Hepatocyte (in vitro differentiated cells): ENCODE results near the gene SNX9. TPM values are rescaled to one million over a fixed set of nuclear protein-coding genes. Genes with fewer than 3 reads are reported as not detected.
A peak's percentile ranks its signal among the peaks of the same experiment; 100 is the strongest.

Experiments used
- DNase-seq: peaks from one replicate; pipeline ENCODE4 v3.0.0-alpha.2; 2016; ENCODE audit warnings: low spot score
- H2AFZ ChIP-seq: fragments of 200-600 bp; sonication (generic); 2 replicates; pipeline ENCODE4 v1.6.0; 2016; ENCODE audit warnings: antibody characterized with exemption, mild to moderate bottlenecking
- H3K27ac ChIP-seq: fragments of 200-600 bp; sonication (generic); 2 replicates; pipeline ENCODE4 v1.5.1; 2016; ENCODE audit warnings: mild to moderate bottlenecking
- H3K27me3 ChIP-seq: fragments of 200-600 bp; sonication (generic); 2 replicates; pipeline ENCODE4 v1.6.1; 2016
- H3K36me3 ChIP-seq: fragments of 200-600 bp; sonication (generic); replicated peaks from 2 replicates; pipeline ENCODE4 v1.5.1; 2016; ENCODE audit warnings: low read depth; ENCODE audit not compliant: insufficient read depth
- H3K4me1 ChIP-seq: fragments of 200-600 bp; sonication (generic); 2 replicates; pipeline ENCODE4 v1.5.1; 2016; ENCODE audit warnings: mild to moderate bottlenecking, moderate library complexity; ENCODE audit not compliant: insufficient read depth
- H3K4me2 ChIP-seq: fragments of 200-600 bp; sonication (generic); 2 replicates; pipeline ENCODE4 v1.6.0; 2016
- H3K4me3 ChIP-seq: fragments of 200-600 bp; sonication (generic); 2 replicates; pipeline ENCODE4 v1.5.1; 2016; ENCODE audit warnings: mild to moderate bottlenecking
- H3K79me2 ChIP-seq: fragments of 200-600 bp; sonication (generic); 2 replicates; pipeline ENCODE4 v1.6.0; 2017; ENCODE audit warnings: mild to moderate bottlenecking
- H3K9me2 ChIP-seq: fragments of 200-600 bp; sonication (generic); replicated peaks from 2 replicates; pipeline ENCODE4 v1.6.0; 2017; ENCODE audit warnings: mild to moderate bottlenecking; ENCODE audit not compliant: insufficient read depth
- H3K9me3 ChIP-seq: fragments of 200-600 bp; sonication (generic); 2 replicates; pipeline ENCODE4 v1.5.1; 2016; ENCODE audit warnings: low read depth, mild to moderate bottlenecking
- H4K20me1 ChIP-seq: fragments of 200-600 bp; sonication (generic); 2 replicates; pipeline ENCODE4 v1.6.0; 2016; ENCODE audit warnings: mild to moderate bottlenecking; ENCODE audit not compliant: insufficient read depth, poor library complexity, severe bottlenecking
- CTCF ChIP-seq: fragments of 200-600 bp; sonication (generic); IDR thresholded peaks from 2 replicates; pipeline ENCODE4 v1.5.1; 2016; ENCODE audit warnings: antibody characterized with exemption, mild to moderate bottlenecking; ENCODE audit not compliant: poor library complexity
- EZH2 ChIP-seq: fragments of 200-600 bp; sonication (generic); IDR thresholded peaks from 2 replicates; pipeline ENCODE4 v1.6.1; 2016; ENCODE audit warnings: antibody characterized with exemption, mild to moderate bottlenecking, borderline replicate concordance
- EZH2phosphoT487 ChIP-seq: fragments of 200-600 bp; sonication (generic); IDR thresholded peaks from one replicate; pipeline ENCODE4 v1.6.1; 2018; ENCODE audit warnings: antibody characterized with exemption, mild to moderate bottlenecking, low read depth, moderate library complexity; ENCODE audit not compliant: unreplicated experiment, severe bottlenecking
- WGBS: methylation state at CpG from one replicate; pipeline ENCODE4 v1.1.6; 2016; ENCODE audit warnings: low lambda C conversion rate; ENCODE audit errors: missing lambda C conversion rate; 5-methylcytosine and 5-hydroxymethylcytosine counted together
- polyA plus RNA-seq: library from polyadenylated mRNA; unstranded; fragments of >200 nt; fragmentation: Nextera tagmentation; extraction: Ambion mirVana; gene quantifications from 2 replicates; pipeline ENCODE4 v1.2.1, GENCODE V29; 2016
- total RNA-seq: library from RNA; depleted of rRNA; stranded (reverse); fragments of >200 nt; gene quantifications from 2 replicates; pipeline ENCODE4 v1.2.3, GENCODE V29; 2014

SNX9 gene
- total and polyA plus RNA-seq, 2 experiments from 2014 or later = 34.1 to 34.7 TPM

GRCh38 chr6:157984686-157985225 lies 161.7 kb downstream of the SNX9 start:
- Histone ChIP-seq H3K4me1 (peaks cover 41% of the 10 kb centered on the region), H3K9me2 (no peaks in the 10 kb centered on the region), H3K4me3 (no peak overlapping the region), H4K20me1 (no peaks in the 10 kb centered on the region), H3K27ac (peak overlapping the region; percentile 85), H3K9me3 (no peaks in the 10 kb centered on the region), H3K79me2 (peaks cover 64% of the 10 kb centered on the region), H3K36me3 (no peaks in the 10 kb centered on the region), H2AFZ (no peak overlapping the region), H3K4me2 (peak overlapping the region; percentile 88), H3K27me3 (no peaks in the 10 kb centered on the region)
- 86% methylated on average over 14 of the region's 14 CpGs for WGBS
- no peak for DNase-seq
- TF ChIP-seq CTCF (no peak), EZH2phosphoT487 (no peak), EZH2 (no peak)

GRCh38 chr6:157985378-157986155 lies 162.5 kb downstream of the SNX9 start:
- Histone ChIP-seq H3K27me3 (no peaks in the 10 kb centered on the region), H3K4me3 (no peak overlapping the region), H3K4me1 (peaks cover 48% of the 10 kb centered on the region), H3K4me2 (peak overlapping the region; percentile 88), H3K27ac (peak overlapping the region; percentile 85), H2AFZ (no peak overlapping the region), H3K9me3 (no peaks in the 10 kb centered on the region), H4K20me1 (no peaks in the 10 kb centered on the region), H3K9me2 (no peaks in the 10 kb centered on the region), H3K79me2 (peaks cover 72% of the 10 kb centered on the region), H3K36me3 (no peaks in the 10 kb centered on the region)
- 24% methylated on average over 13 of the region's 13 CpGs for WGBS
- peak; percentile 68 for DNase-seq
- TF ChIP-seq EZH2 (no peak), CTCF (no peak), EZH2phosphoT487 (no peak)

- no peak for DNase-seq
- peaks cover 88% of the 10 kb centered on the region for H3K79me2 ChIP-seq
- no peaks in the 10 kb centered on the region for H3K36me3 ChIP-seq
- TF ChIP-seq EZH2 = no peak
- no peak for TF ChIP-seq CTCF
- no peak for TF ChIP-seq EZH2phosphoT487
- H3K4me2 ChIP-seq = no peak overlapping the region
- H3K9me3 ChIP-seq = no peaks in the 10 kb centered on the region
- peaks cover 47% of the 10 kb centered on the region for H3K4me1 ChIP-seq
- H3K27me3 ChIP-seq = no peaks in the 10 kb centered on the region
- H4K20me1 ChIP-seq = peaks cover 3% of the 10 kb centered on the region
- WGBS = 89% methylated on average over 20 of the region's 20 CpGs
- no peaks in the 10 kb centered on the region for H3K9me2 ChIP-seq
- no peak overlapping the region for H3K27ac ChIP-seq
- no peak overlapping the region for H2AFZ ChIP-seq
- H3K4me3 ChIP-seq = no peak overlapping the region
These were observed 165.0 kb downstream of the SNX9 start for GRCh38 chr6:157987788-157988699.
